IMR-90 (cell line): Measurements from ENCODE around the gene IDI2. TPM values are rescaled to one million over a fixed set of nuclear protein-coding genes. Genes with fewer than 3 reads are reported as not detected.

Experiments
- ATAC-seq: fragments of 200-7000 bp; cut with Tn5 transposase; 2 replicates; pipeline ENCODE4 v1.9.1; 2020; ENCODE audit warnings: low read depth, mild to moderate bottlenecking, moderate library complexity
- BruUV-seq: library from RNA; stranded (reverse); fragments of 400-500 nt; replicated peaks from 2 replicates; lab custom pipeline; 2021; lab: Mats Ljungman, UMichigan
- CTCF ChIA-PET: fragments of 300-600 bp; formaldehyde crosslinking; extraction: SDS; loops from one replicate; lab custom pipeline; 2021; ENCODE audit warnings: antibody characterized with exemption; lab: Yijun Ruan, JAX
- POLR2A ChIA-PET: fragments of 300-600 bp; sonication (Branson Sonifier 250); formaldehyde crosslinking; loops from one replicate; lab custom pipeline; 2022; ENCODE audit warnings: antibody characterized with exemption; ENCODE audit not compliant: unreplicated experiment; lab: Charles Lee
- DNase-seq: peaks from one replicate; pipeline ENCODE4 v3.0.0; 2013
- H2AFZ ChIP-seq: replicated peaks from 2 replicates; pipeline ENCODE3; 2013; ENCODE audit warnings: low read length, mild to moderate bottlenecking; ENCODE audit not compliant: poor library complexity
- H2AK5ac ChIP-seq: 2 replicates; pipeline ENCODE4 v1.6.1; 2013; ENCODE audit warnings: low read depth, low read length, inconsistent platforms
- H2AK9ac ChIP-seq: replicated peaks from 2 replicates; pipeline ENCODE3; 2013; ENCODE audit warnings: mild to moderate bottlenecking, low read depth, low read length, moderate library complexity; ENCODE audit not compliant: poor library complexity
- H2BK120ac ChIP-seq: 2 replicates; pipeline ENCODE4 v1.6.1; 2013; ENCODE audit warnings: low read depth, low read length, inconsistent platforms
- H2BK15ac ChIP-seq: 3 replicates; pipeline ENCODE4 v1.6.1; 2013; ENCODE audit warnings: low read depth, low read length, inconsistent platforms
- H2BK20ac ChIP-seq: 2 replicates; pipeline ENCODE4 v1.6.1; 2013; ENCODE audit warnings: low read depth, mild to moderate bottlenecking, inconsistent platforms, low read length, moderate library complexity
- H2BK5ac ChIP-seq: 2 replicates; pipeline ENCODE4 v1.6.1; 2013; ENCODE audit warnings: mild to moderate bottlenecking, low read depth, low read length, inconsistent platforms; ENCODE audit not compliant: poor library complexity, severe bottlenecking
- H3K14ac ChIP-seq: replicated peaks from 2 replicates; pipeline ENCODE4 v1.6.1; 2013; ENCODE audit warnings: low read depth, low read length, inconsistent platforms
- H3K18ac ChIP-seq: 2 replicates; pipeline ENCODE4 v1.6.1; 2013; ENCODE audit warnings: low read depth, low read length, control low read depth
- H3K23ac ChIP-seq: 2 replicates; pipeline ENCODE4 v1.6.1; 2013; ENCODE audit warnings: low read depth, low read length, inconsistent platforms
- H3K27ac ChIP-seq: 2 replicates; pipeline ENCODE4 v1.5.1; 2013; ENCODE audit warnings: mild to moderate bottlenecking, control low read depth, low read length; ENCODE audit not compliant: insufficient read depth
- H3K27me3 ChIP-seq: 2 replicates; pipeline ENCODE4 v1.6.1; 2013; ENCODE audit warnings: low read length; ENCODE audit not compliant: control insufficient read depth, insufficient read depth
- H3K36me3 ChIP-seq: 2 replicates; pipeline ENCODE4 v1.6.1; 2013; ENCODE audit warnings: low read length, mixed read lengths; ENCODE audit not compliant: control insufficient read depth, insufficient read depth
- H3K4ac ChIP-seq: 2 replicates; pipeline ENCODE4 v1.6.1; 2013; ENCODE audit warnings: low read depth, low read length, inconsistent platforms
- H3K4me1 ChIP-seq: 2 replicates; pipeline ENCODE4 v1.6.1; 2013; ENCODE audit warnings: low read length, mixed read lengths; ENCODE audit not compliant: control insufficient read depth, insufficient read depth
- H3K4me2 ChIP-seq: 2 replicates; pipeline ENCODE4 v1.6.1; 2013; ENCODE audit warnings: low read depth, mild to moderate bottlenecking, control low read depth, low read length, moderate library complexity
- H3K4me3 ChIP-seq: 2 replicates; pipeline ENCODE4 v1.5.1; 2013; ENCODE audit warnings: low read depth, mild to moderate bottlenecking, control low read depth, low read length, moderate library complexity; ENCODE audit not compliant: insufficient read depth
- H3K56ac ChIP-seq: 2 replicates; pipeline ENCODE4 v1.6.1; 2013; ENCODE audit warnings: low read length, inconsistent platforms; ENCODE audit not compliant: insufficient read depth; ENCODE audit errors: extremely low read depth
- H3K79me1 ChIP-seq, 2 experiments: 2 replicates each; pipeline ENCODE4 v1.6.1; 2013; ENCODE audit warnings: low read length in 2 of 2, inconsistent platforms in 1 of 2, low read depth in 1 of 2
- H3K9ac ChIP-seq: 2 replicates; pipeline ENCODE4 v1.6.1; 2013; ENCODE audit warnings: low read depth, low read length, control low read depth
- H3K9me1 ChIP-seq: 2 replicates; pipeline ENCODE4 v1.6.1; 2013; ENCODE audit warnings: low read length, inconsistent platforms; ENCODE audit not compliant: insufficient read depth
- H3K9me3 ChIP-seq: 2 replicates; pipeline ENCODE4 v1.6.1; 2013; ENCODE audit warnings: low read length; ENCODE audit not compliant: control insufficient read depth, insufficient read depth
- H4K20me1 ChIP-seq: 2 replicates; pipeline ENCODE4 v1.6.1; 2013; ENCODE audit warnings: low read length, inconsistent platforms; ENCODE audit not compliant: insufficient read depth
- H4K5ac ChIP-seq: 2 replicates; pipeline ENCODE4 v1.6.1; 2013; ENCODE audit warnings: mild to moderate bottlenecking, low read depth, low read length, control low read depth
- H4K8ac ChIP-seq, 2 experiments: 2 replicates each; pipeline ENCODE4 v1.6.1; 2013; ENCODE audit warnings: low read depth in 2 of 2, low read length in 2 of 2, control low read depth in 1 of 2, inconsistent platforms in 1 of 2
- H4K91ac ChIP-seq: 2 replicates; pipeline ENCODE4 v1.6.1; 2013; ENCODE audit warnings: low read depth, low read length, inconsistent platforms; ENCODE audit not compliant: insufficient read depth
- CEBPB ChIP-seq: IDR thresholded peaks from 2 replicates; pipeline ENCODE4 v1.6.1; 2012; ENCODE audit warnings: low read depth, low read length, improper control_type of control experiment
- CHD1 ChIP-seq: IDR thresholded peaks from 2 replicates; pipeline ENCODE4 v1.6.1; 2012; ENCODE audit warnings: low read depth, low read length, improper control_type of control experiment
- MAFK ChIP-seq: IDR thresholded peaks from 2 replicates; pipeline ENCODE4 v1.6.1; 2012; ENCODE audit warnings: low read depth, low read length, improper control_type of control experiment
- RAD21 ChIP-seq: IDR thresholded peaks from 2 replicates; pipeline ENCODE4 v1.6.1; 2012; ENCODE audit warnings: low read length, improper control_type of control experiment
- WGBS, 2 experiments: methylation state at CpG; one replicate each; pipeline versions ENCODE4 v1.1.5 to v1.1.7; 2013; ENCODE audit warnings: missing lambda C conversion rate in 2 of 2; ENCODE audit not compliant: insufficient read length in 1 of 2; ENCODE audit errors: extremely low coverage in 2 of 2; 5-methylcytosine and 5-hydroxymethylcytosine counted together
- dilution Hi-C: fragments of 300-500 bp; cut with HindIII; formaldehyde crosslinking; loops from one replicate; pipeline ENCODE4 v1.14.3; 2018; ENCODE audit warnings: low sequenced_read_pairs; ENCODE audit not compliant: unreplicated experiment
- in situ Hi-C: fragments of 300-500 bp; cut with MboI; formaldehyde crosslinking; loops from 3 replicates; pipeline ENCODE4 v1.14.3; 2019; ENCODE audit warnings: low sequenced_read_pairs, inconsistent platforms, mixed read lengths
- intact Hi-C: fragments of 100-400 bp; cut with micrococcal nuclease; formaldehyde crosslinking; loops from 2 replicates; pipeline ENCODE4 v1.10.0; 2022
- polyA plus RNA-seq, 3 experiments: library from polyadenylated mRNA; depleted of rRNA; stranded (reverse); fragments of >200 nt; gene quantifications; 2 replicates each; pipeline ENCODE4 v1.2.3, GENCODE V29; 2012; ENCODE audit warnings: low replicate concordance in 1 of 3
- total RNA-seq: library from RNA; depleted of rRNA; stranded (reverse); fragments of >200 nt; gene quantifications from 2 replicates; pipeline ENCODE4 v1.2.3, GENCODE V29; 2012

IDI2 gene
- total and polyA plus RNA-seq, 2 of the 4 experiments (the other 2 are of a cell fraction), result not detected

- no TSS peak for BruUV-seq
- 0 out of 2 replicates have a peak overlapping the region, but pooled peaks have one; percentile 36 for H3K56ac ChIP-seq
- peak overlapping the region; percentile 97 for H2AK9ac ChIP-seq
- peak overlapping the region in 1 of 2 experiments; percentile 20; a peak in 1 of 4 replicates for H4K8ac ChIP-seq
- H3K23ac ChIP-seq, result peak overlapping the region; percentile 99
- dilution Hi-C loops, result no loop called here
- H3K27me3 ChIP-seq, result no peaks in the 10 kb centered on the region
- H3K4me3 ChIP-seq, result peak overlapping the region; percentile 50
- H4K91ac ChIP-seq, result no peak overlapping the region
- ChIA-PET CTCF (no interaction called here), POLR2A (interaction anchor here (0.5 kb wide), 1 partner anchor 115 kb away, joined by 3 read pairs; no protein-coding TSS in a partner anchor)
- no peak overlapping the region for H2BK20ac ChIP-seq
- H3K4me1 ChIP-seq, result peaks cover 5% of the 10 kb centered on the region
- ATAC-seq (no peak), DNase-seq (no peak)
- peaks cover 35% of the 10 kb centered on the region for H4K20me1 ChIP-seq
- WGBS, 2 experiments, result no CpG with 5 or more reads among the region's 15 CpGs
- H3K27ac ChIP-seq, result peak overlapping the region; percentile 22; the same call in 1 of the 2 replicates
- H2BK5ac ChIP-seq, result peak overlapping the region; percentile 27
- peak overlapping the region; percentile 88; the same call in 1 of the 2 replicates for H3K14ac ChIP-seq
- peak overlapping the region; percentile 95 for H3K4me2 ChIP-seq
- TF ChIP-seq MAFK, result no peak
- no peak; the same call in 1 of the 2 replicates for TF ChIP-seq CHD1
- TF ChIP-seq RAD21, result no peak
- no peak for TF ChIP-seq CEBPB
- peaks cover 11% of the 10 kb centered on the region; the same call in 1 of the 2 replicates for H3K9me1 ChIP-seq
- H3K9ac ChIP-seq, result peak overlapping the region; percentile 64
- H2AFZ ChIP-seq, result peak overlapping the region; percentile 99
- H3K18ac ChIP-seq, result no peak overlapping the region
- peak overlapping the region; percentile 42; the same call in 1 of the 2 replicates for H2AK5ac ChIP-seq
- no peak overlapping the region for H4K5ac ChIP-seq
- intact Hi-C loops, result no loop called here
- no peak overlapping the region for H2BK15ac ChIP-seq
- H3K9me3 ChIP-seq, result no peaks in the 10 kb centered on the region
- H3K36me3 ChIP-seq, result peaks cover 5% of the 10 kb centered on the region
- in situ Hi-C loops, result no loop called here
- no peak overlapping the region for H2BK120ac ChIP-seq
- H3K79me1 ChIP-seq, result peaks cover 28 to 76% of the 10 kb centered on the region in 2 experiments
- peak overlapping the region; percentile 80 for H3K4ac ChIP-seq
Measured at GRCh38 chr10:1047937-1048336, 22.3 kb upstream of the IDI2 start.
